ENCODE measurements around the gene QRICH1. TPM values are rescaled to one million over a fixed set of nuclear protein-coding genes. Genes with fewer than 3 reads are reported as not detected.
A peak's percentile ranks its signal among the peaks of the same experiment; 100 is the strongest.

QRICH1 gene
- total RNA-seq, 2 experiments from 2014 or later, result 111 to 132 TPM

DNA sequence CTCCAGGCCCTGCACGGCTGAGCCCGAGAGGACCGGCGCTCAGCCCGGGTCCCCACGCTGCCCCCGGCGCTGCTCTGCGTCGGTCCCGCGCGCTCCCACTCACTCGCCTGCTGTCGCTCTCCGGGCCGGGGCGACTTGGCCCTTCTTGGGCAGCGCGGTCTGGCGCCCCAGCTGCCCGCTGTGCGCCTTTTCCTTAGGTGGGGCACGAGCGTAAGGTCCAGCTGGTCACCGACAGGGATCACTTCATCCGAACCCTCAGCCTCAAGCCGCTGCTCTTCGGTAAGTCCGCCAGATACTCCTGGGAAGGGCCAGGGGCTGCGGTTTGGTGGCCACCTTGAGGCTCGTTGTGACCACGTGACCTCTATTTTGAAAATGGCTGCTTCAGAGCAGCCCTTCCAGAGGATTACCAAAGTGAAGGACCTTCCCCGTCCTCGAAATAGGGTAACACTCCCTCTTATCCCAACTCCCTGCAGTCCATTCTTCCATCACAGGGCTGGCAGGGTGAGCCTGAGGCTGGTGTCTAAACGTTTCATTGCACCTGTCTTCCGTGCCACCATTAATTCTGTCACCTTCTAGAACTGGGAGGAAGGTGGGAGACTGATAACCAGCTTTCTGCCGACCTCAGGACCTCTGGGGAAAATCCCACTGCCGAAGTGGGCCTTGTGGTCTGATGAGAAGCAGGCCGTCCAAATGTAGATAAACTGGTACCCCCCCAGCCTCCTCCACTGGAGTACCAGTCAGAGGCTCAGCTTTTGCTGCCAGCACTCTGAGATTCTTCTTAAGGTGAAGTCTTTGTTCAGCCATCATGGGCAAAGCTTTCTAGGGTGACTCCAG lies 103.0 kb downstream of the QRICH1 start:
- ChIA-PET CTCF (ENCODE audit: unreplicated experiment) (interaction anchor here (1.1 kb wide), 1 partner anchor 16 kb away, joined by 9 read pairs; the partner anchor contains the start of gene WDR6), POLR2A (interaction anchor here (0.6 to 2.0 kb wide), 6 partner anchors 16 to 151 kb away, joined by 3 to 7 read pairs (median 4); partner anchors contain the start of genes DALRD3, NDUFAF3 and WDR6)
- Histone ChIP-seq H3K79me2 (ENCODE audit: insufficient read depth, low read depth, low read length) (no peaks in the 10 kb centered on the region; the same call in 1 of the 2 replicates), H3K4me1 (ENCODE audit: insufficient read depth, low read length, poor library complexity, severe bottlenecking) (peaks cover 27% of the 10 kb centered on the region), H3K4me2 (ENCODE audit: low read length) (peak overlapping the region; percentile 97), H3K9me3 (ENCODE audit: low read length) (no peaks in the 10 kb centered on the region), H3K4me3 (ENCODE audit: low read depth, low read length, poor library complexity, severe bottlenecking) (peak overlapping the region; percentile 84), H3K9me2 (ENCODE audit: insufficient read depth, low read length) (no peaks in the 10 kb centered on the region), H4K20me1 (ENCODE audit: insufficient read depth, low read length) (no peaks in the 10 kb centered on the region), H2AFZ (ENCODE audit: low read length) (peak overlapping the region; percentile 83), H3K27ac (ENCODE audit: low read depth, low read length, poor library complexity, severe bottlenecking) (peak overlapping the region; percentile 46), H3K36me3 (ENCODE audit: insufficient read depth, low read length) (peaks cover 1% of the 10 kb centered on the region; the same call in 1 of the 2 replicates)
- intact Hi-C loops (cut with micrococcal nuclease; ENCODE audit: unreplicated experiment), result loop anchor here (2.0 kb wide), 1 partner anchor 16 kb away; the partner anchor contains the start of gene WDR6
- TF ChIP-seq, protein P1, sequence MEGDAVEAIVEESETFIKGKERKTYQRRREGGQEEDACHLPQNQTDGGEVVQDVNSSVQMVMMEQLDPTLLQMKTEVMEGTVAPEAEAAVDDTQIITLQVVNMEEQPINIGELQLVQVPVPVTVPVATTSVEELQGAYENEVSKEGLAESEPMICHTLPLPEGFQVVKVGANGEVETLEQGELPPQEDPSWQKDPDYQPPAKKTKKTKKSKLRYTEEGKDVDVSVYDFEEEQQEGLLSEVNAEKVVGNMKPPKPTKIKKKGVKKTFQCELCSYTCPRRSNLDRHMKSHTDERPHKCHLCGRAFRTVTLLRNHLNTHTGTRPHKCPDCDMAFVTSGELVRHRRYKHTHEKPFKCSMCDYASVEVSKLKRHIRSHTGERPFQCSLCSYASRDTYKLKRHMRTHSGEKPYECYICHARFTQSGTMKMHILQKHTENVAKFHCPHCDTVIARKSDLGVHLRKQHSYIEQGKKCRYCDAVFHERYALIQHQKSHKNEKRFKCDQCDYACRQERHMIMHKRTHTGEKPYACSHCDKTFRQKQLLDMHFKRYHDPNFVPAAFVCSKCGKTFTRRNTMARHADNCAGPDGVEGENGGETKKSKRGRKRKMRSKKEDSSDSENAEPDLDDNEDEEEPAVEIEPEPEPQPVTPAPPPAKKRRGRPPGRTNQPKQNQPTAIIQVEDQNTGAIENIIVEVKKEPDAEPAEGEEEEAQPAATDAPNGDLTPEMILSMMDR (conservative IDR thresholded peaks at IDR 0.05; ENCODE audit: low read length), result no peak
- TF ChIP-seq EZH2phosphoT487 (IDR thresholded peaks at IDR 0.05; ENCODE audit: borderline replicate concordance, low read depth, low read length), result no peak
- no TSS peak for BruUV-seq (replicated peaks)
- DNase-seq (ENCODE audit: low spot score), result peak; percentile 37

DNA sequence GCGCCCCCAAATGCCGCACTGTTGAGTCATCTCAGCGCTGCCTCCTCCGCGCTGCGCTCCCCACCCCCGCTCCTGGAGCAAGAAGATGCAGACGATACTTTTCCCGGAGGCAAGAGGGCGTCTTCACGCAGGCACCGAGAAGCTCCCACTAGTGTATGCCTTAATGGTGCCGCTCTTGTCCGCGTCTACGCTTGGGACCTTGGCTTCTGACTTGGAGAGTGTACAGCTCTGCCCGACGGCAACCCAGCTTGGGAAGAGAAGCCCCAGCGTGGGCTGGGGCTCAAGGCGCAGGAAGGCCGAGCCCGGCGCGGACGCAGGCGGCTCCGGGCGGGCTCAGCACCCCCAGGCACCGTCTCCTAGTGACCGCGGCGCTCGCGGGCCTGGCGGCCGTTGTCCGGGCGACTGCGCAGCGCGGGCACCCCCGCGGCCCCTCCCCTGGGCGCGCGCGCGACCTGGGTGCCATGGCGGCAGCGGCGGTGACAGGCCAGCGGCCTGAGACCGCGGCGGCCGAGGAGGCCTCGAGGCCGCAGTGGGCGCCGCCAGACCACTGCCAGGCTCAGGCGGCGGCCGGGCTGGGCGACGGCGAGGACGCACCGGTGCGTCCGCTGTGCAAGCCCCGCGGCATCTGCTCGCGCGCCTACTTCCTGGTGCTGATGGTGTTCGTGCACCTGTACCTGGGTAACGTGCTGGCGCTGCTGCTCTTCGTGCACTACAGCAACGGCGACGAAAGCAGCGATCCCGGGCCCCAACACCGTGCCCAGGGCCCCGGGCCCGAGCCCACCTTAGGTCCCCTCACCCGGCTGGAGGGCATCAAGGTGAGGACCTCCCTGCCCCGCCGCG lies 103.9 kb downstream of the QRICH1 start, which contains the start of gene P4HTM:
TSS of gene P4HTM (plus strand) at position 446 of the 840 bp plus-strand sequence. CDS start at position 462, 16 bp downstream.
- no TSS peak for BruUV-seq (replicated peaks)
- H3K9me3 ChIP-seq (ENCODE audit: low read length), result no peaks in the 10 kb centered on the region
- peak; percentile 70 for DNase-seq (ENCODE audit: low spot score)
- no peaks in the 10 kb centered on the region for H3K9me2 ChIP-seq (ENCODE audit: insufficient read depth, low read length)
- H3K36me3 ChIP-seq (ENCODE audit: insufficient read depth, low read length), result peaks cover 10% of the 10 kb centered on the region; the same call in 1 of the 2 replicates
- H3K4me3 ChIP-seq (ENCODE audit: low read depth, low read length, poor library complexity, severe bottlenecking), result peak within 1 kb of the TSS; percentile 84
- peak within 1 kb of the TSS; percentile 46 for H3K27ac ChIP-seq (ENCODE audit: low read depth, low read length, poor library complexity, severe bottlenecking)
- H4K20me1 ChIP-seq (ENCODE audit: insufficient read depth, low read length), result no peaks in the 10 kb centered on the region
- CTCF ChIA-PET (ENCODE audit: unreplicated experiment), result interaction anchor here (0.6 to 1.4 kb wide), 3 partner anchors 17 to 356 kb away, joined by 3 to 7 read pairs (median 3); partner anchors contain the start of gene WDR6
- TF ChIP-seq, protein P1 (conservative IDR thresholded peaks at IDR 0.05; ENCODE audit: low read length), result peak; percentile 55
- no peak for TF ChIP-seq EZH2phosphoT487 (IDR thresholded peaks at IDR 0.05; ENCODE audit: borderline replicate concordance, low read depth, low read length)
- peak within 1 kb of the TSS; percentile 97 for H3K4me2 ChIP-seq (ENCODE audit: low read length)
- POLR2A ChIA-PET, result interaction anchor here (0.6 to 2.9 kb wide), 5 partner anchors 17 to 32 kb away, joined by 3 to 15 read pairs (median 6); partner anchors contain the start of genes NDUFAF3 and WDR6
- intact Hi-C loops (cut with micrococcal nuclease; ENCODE audit: unreplicated experiment), result loop anchor here (2.0 kb wide), 2 partner anchors 17 to 31 kb away; partner anchors contain the start of gene WDR6
- no peaks in the 10 kb centered on the region; the same call in 1 of the 2 replicates for H3K79me2 ChIP-seq (ENCODE audit: insufficient read depth, low read depth, low read length)
- peak within 1 kb of the TSS; percentile 83 for H2AFZ ChIP-seq (ENCODE audit: low read length)
- H3K4me1 ChIP-seq (ENCODE audit: insufficient read depth, low read length, poor library complexity, severe bottlenecking), result peaks cover 27% of the 10 kb centered on the region
